Amygdala (tissue), 56 donors: ENCODE results near the gene ILF2.
"Not testable (repeated sequence)": the region's sequence is repeated elsewhere in the genome, so short reads cannot be mapped to it uniquely, and the experiment has no call there.

Source experiments
- DNase-seq, 56 donors: peaks; one replicate each; lab custom pipeline; 2025; lab: John Stamatoyannopoulos, UW

ILF2 gene

GRCh38 chr1:153651771-153652170 is 19.0 kb downstream of the ILF2 start:
- no peak for DNase-seq

DNA sequence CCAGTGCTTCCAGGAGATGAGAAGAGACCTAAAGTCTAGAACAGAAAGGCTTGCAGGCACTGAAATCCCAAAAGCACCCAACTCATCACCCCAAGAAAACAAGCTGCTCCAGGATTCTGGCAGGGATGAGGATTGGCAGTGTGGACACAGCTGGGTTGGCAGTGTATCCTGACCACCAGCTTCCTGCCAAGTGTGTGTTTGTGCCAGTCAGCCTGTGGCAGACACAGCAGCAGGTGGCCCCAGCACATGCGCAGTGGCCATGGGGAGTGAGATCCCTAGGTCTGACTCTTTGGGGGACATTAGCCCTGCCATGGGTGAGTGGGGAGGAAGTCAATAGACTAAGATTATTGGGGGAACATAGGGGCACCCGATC is 20.9 kb downstream of the ILF2 start:
- peak in 53 of 56 donors; percentile 26 to 90 (median 66) for DNase-seq

- DNase-seq = peak in 1 of 56 donors; percentile 19
Measured at GRCh38 chr1:153649137-153649862, 21.5 kb downstream of the ILF2 start.

GRCh38 chr1:153648000-153648643 is 22.7 kb downstream of the ILF2 start:
- DNase-seq = no peak

- no peak for DNase-seq
Measured at GRCh38 chr1:153647346-153647714, 23.5 kb downstream of the ILF2 start.

DNA sequence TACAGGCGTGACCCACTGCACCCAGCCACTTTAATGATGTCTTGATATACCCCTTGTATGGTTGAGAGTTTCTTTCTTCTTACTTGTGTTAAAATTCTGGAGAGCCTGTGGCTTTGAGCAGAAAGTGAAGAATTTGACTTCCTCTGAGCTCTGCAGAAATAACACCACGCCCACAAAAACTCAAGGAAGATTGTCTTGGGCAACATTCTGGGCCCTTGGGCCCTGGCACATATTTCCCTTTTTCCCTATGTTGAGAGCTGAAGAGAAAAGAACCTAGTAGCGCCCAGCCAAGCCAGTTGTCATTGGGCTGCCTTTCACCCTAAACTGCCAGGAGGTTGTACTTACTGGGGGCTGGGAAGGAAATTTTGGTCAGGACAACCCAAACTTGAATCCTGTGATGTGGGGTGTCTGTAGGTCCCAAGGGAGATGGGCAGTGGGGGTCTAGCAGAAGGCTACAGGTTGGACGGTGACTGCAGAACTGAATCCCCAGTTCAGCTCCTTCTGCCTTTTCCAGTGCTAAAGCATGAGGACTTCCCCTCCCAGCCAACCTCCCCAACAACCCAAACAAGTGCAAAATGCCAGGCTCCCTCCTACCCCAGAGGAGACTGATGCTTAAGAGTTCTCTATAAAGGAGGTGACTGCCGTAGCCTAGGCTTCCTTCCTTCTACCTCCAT is 24.0 kb downstream of the ILF2 start:
- DNase-seq = peak in 2 of 56 donors; percentile 16 to 28

DNA sequence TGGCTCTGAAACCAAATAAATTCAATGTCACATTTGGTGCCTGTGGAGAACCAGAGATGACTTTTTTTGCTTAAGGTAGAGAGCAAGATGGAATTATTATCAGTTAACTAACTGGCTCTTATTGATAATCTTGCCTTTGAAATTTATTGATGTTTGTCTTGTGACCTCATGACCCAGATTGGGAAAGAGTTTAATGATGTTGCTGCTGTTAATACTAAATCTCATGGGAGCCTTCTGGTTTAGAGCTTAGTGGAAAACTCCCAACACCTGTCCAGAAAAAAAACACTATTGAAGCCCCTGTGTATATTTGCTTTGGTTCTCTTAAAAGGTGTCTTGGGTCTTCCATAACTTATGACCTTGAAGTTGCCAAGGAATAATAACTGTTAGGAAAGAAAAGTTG is 27.0 kb downstream of the ILF2 start:
- DNase-seq = no peak

GRCh38 chr1:153643100-153643499 is 27.7 kb downstream of the ILF2 start:
- no peak for DNase-seq

DNA sequence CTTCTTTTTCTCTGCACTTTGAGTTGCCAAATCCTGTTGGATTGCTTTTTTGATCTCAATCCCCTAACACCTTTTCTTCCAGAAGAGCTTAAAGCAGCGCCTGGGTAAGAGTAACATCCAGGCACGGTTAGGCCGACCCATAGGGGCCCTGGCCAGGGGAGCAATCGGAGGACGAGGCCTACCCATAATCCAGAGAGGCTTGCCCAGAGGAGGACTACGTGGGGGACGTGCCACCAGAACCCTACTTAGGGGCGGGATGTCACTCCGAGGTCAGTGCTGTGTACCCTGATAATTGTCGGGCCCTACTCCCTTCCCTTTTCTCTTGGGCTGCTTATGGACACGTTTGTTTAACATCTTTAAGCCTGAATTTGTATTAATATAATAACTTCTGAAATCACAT is 28.6 kb downstream of the ILF2 start:
- DNase-seq = no peak

- DNase-seq = no peak
Measured at GRCh38 chr1:153640861-153641260, 29.9 kb downstream of the ILF2 start.

GRCh38 chr1:153640213-153640612 is 30.6 kb downstream of the ILF2 start:
- DNase-seq = not testable (repeated sequence)

DNA sequence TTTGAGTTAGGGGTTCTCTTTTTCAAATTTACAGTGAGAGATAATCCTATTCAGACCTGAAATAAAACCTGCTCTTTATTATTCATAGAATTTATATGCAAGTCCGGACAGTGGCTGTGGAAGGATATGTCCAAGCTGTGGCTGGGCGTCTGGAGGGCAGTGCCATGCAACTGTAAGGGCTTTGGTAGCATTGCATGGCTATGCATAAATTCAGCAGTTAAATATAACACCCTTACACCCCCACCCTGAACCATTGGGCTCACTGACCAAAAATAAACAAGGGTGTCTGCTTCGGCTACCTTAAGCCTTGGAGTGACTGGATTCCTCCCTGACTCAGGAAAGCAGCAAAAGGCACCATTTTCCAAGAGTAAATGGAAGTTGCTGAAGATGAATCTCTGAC is 31.5 kb downstream of the ILF2 start:
- no peak for DNase-seq

DNA sequence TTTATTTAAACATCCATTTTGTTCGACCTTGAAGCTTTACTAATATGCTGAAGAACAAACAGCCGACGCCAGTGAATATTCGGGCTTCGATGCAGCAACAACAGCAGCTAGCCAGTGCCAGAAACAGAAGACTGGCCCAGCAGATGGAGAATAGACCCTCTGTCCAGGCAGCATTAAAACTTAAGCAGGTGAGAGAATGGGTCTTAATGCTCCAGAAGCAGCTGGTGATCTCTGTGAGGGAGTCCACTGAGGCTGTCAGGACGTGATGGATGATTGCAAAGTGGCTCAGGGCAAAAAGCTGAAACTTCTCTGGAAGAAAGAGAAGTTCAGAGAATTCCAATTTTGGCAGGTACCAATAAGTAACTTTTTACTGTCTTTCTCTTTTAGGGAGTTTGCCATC is 32.5 kb downstream of the ILF2 start:
- no peak for DNase-seq

GRCh38 chr1:153636312-153636711 is 34.5 kb downstream of the ILF2 start:
- DNase-seq = no peak

GRCh38 chr1:153635872-153636271 is 34.9 kb downstream of the ILF2 start:
- DNase-seq = no peak

- peak; percentile 74 to 99 (median 96) for DNase-seq
Measured at GRCh38 chr1:153633754-153634665, 36.8 kb downstream of the ILF2 start, which contains the start of gene CHTOP. TSS of gene CHTOP (plus strand) at chr1:153634066. CDS start at chr1:153636589, 2,523 bp downstream.

- peak in 4 of 56 donors; percentile 62 to 73 (median 65) for DNase-seq
Measured at GRCh38 chr1:153633161-153633753, 37.5 kb downstream of the ILF2 start.

- DNase-seq = no peak
Measured at GRCh38 chr1:153631047-153632022, 39.5 kb downstream of the ILF2 start.

DNA sequence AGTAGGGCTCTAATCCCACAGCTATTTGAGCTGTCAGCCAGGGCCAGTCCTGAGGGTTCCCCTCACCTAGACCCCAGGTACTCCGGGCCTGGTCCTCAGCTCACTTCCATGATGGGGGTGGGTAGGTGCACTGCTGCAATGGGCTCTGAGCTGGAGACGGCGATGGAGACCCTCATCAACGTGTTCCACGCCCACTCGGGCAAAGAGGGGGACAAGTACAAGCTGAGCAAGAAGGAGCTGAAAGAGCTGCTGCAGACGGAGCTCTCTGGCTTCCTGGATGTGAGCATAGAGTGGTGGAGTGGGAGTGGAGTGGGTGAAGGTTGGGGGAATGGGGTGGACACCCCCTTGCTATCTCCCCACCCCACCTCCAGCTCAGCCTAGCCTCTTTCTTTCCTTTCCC is 40.4 kb downstream of the ILF2 start:
- no peak for DNase-seq
